PC-3 (cell line): ENCODE results near the gene PRSS48.

Experiments
- EZH2phosphoT487 ChIP-seq: fragments of 300-600 bp; sonication (generic); IDR thresholded peaks from 2 replicates; pipeline ENCODE4 v1.6.1; 2018; ENCODE audit warnings: mild to moderate bottlenecking, antibody characterized with exemption, low read length, borderline replicate concordance
- TF ChIP-seq, protein P1 (sequence below): fragments of 300-600 bp; sonication (generic); conservative IDR thresholded peaks from 2 replicates; pipeline ENCODE4 v1.5.1; 2017; ENCODE audit warnings: antibody characterized with exemption, low read depth, mild to moderate bottlenecking, low read length

DNA sequence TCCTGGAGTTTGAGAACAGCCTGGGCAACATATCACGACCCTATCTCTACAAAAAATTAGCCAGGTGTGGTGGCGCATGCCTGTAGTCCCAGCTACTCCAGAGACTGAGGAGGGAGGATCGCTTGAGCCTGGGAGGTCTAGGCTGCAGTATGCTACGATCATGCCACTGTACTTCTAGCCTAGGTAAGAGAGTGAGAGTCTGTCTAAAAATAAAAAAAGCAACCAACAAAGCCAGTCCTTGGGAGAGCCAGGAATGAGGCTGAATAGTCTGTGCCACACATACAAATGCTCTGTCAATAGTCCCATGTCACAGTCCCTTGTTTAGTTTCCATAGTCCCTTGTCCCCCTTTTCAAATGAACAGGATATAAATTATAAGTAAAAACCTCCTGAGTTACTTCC, 19.3 kb upstream of the PRSS48 start:
- TF ChIP-seq, protein P1, sequence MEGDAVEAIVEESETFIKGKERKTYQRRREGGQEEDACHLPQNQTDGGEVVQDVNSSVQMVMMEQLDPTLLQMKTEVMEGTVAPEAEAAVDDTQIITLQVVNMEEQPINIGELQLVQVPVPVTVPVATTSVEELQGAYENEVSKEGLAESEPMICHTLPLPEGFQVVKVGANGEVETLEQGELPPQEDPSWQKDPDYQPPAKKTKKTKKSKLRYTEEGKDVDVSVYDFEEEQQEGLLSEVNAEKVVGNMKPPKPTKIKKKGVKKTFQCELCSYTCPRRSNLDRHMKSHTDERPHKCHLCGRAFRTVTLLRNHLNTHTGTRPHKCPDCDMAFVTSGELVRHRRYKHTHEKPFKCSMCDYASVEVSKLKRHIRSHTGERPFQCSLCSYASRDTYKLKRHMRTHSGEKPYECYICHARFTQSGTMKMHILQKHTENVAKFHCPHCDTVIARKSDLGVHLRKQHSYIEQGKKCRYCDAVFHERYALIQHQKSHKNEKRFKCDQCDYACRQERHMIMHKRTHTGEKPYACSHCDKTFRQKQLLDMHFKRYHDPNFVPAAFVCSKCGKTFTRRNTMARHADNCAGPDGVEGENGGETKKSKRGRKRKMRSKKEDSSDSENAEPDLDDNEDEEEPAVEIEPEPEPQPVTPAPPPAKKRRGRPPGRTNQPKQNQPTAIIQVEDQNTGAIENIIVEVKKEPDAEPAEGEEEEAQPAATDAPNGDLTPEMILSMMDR: no peak
- TF ChIP-seq EZH2phosphoT487: no peak
